ENCODE data around the gene RGS2.

DNA sequence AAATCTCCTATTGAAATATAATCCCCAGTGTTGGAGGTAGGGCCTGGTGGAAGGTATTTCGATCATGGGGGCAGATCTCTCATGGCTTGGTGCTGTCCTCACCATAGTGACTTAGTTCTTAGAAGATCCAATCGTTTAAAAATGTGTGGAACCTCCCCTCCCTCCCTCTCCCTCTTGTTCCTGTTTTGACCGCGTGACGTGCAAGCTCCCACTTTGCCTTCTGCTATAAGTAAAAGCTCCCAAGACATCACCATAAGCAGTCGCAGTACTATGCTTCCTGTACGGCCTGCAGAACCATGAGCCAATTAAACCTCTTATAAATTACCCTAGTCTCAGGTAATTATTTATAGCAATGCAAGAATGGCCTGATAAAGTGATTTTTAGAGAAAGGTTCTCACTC lies 10.9 kb upstream of the RGS2 start:
- TF ChIP-seq POLR2A (IDR thresholded peaks at IDR 0.05): no peak
- TF ChIP-seq, protein P1, sequence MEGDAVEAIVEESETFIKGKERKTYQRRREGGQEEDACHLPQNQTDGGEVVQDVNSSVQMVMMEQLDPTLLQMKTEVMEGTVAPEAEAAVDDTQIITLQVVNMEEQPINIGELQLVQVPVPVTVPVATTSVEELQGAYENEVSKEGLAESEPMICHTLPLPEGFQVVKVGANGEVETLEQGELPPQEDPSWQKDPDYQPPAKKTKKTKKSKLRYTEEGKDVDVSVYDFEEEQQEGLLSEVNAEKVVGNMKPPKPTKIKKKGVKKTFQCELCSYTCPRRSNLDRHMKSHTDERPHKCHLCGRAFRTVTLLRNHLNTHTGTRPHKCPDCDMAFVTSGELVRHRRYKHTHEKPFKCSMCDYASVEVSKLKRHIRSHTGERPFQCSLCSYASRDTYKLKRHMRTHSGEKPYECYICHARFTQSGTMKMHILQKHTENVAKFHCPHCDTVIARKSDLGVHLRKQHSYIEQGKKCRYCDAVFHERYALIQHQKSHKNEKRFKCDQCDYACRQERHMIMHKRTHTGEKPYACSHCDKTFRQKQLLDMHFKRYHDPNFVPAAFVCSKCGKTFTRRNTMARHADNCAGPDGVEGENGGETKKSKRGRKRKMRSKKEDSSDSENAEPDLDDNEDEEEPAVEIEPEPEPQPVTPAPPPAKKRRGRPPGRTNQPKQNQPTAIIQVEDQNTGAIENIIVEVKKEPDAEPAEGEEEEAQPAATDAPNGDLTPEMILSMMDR (IDR thresholded peaks at IDR 0.05): no peak

All from lower leg skin (tissue), 3 donors.